Progenitor cell of endocrine pancreas (in vitro differentiated cells): ENCODE data around the gene KLHL10. TPM values are rescaled to one million over a fixed set of nuclear protein-coding genes. Genes with fewer than 3 reads are reported as not detected.

Experiments
- DNase-seq: peaks from one replicate; pipeline ENCODE4 v3.0.0; 2021; ENCODE audit warnings: low spot score; ENCODE audit not compliant: unreplicated experiment
- H3K27ac Mint-ChIP-seq: 2 replicates; pipeline ENCODE4 v1.8.0; 2021; ENCODE audit warnings: mild to moderate bottlenecking, moderate library complexity, mixed read lengths
- H3K27me3 Mint-ChIP-seq: 2 replicates; pipeline ENCODE4 v1.8.0; 2021; ENCODE audit warnings: mixed read lengths
- H3K36me3 Mint-ChIP-seq: 2 replicates; pipeline ENCODE4 v1.8.0; 2022; ENCODE audit warnings: mixed read lengths; ENCODE audit not compliant: insufficient read depth
- H3K4me1 Mint-ChIP-seq: 2 replicates; pipeline ENCODE4 v1.8.0; 2021; ENCODE audit warnings: low read depth, mixed read lengths
- H3K4me3 Mint-ChIP-seq: 2 replicates; pipeline ENCODE4 v1.8.0; 2021; ENCODE audit warnings: low read depth, mild to moderate bottlenecking, moderate library complexity, mixed read lengths
- H3K9me3 Mint-ChIP-seq: 2 replicates; pipeline ENCODE4 v1.8.0; 2021; ENCODE audit warnings: low read depth, mixed read lengths
- total RNA-seq: library from RNA; stranded (reverse); gene quantifications from 2 replicates; pipeline ENCODE4 v1.2.1, GENCODE V29; 2021
- TF ChIP-seq, protein P1 (sequence below): fragments of 200-600 bp; sonication (generic); IDR thresholded peaks from one replicate; pipeline ENCODE4 v1.5.0; 2021; ENCODE audit warnings: antibody characterized with exemption, mild to moderate bottlenecking; ENCODE audit not compliant: unreplicated experiment

Gene KLHL10
- total RNA-seq, 1 donor from 2014 or later = not detected

DNA sequence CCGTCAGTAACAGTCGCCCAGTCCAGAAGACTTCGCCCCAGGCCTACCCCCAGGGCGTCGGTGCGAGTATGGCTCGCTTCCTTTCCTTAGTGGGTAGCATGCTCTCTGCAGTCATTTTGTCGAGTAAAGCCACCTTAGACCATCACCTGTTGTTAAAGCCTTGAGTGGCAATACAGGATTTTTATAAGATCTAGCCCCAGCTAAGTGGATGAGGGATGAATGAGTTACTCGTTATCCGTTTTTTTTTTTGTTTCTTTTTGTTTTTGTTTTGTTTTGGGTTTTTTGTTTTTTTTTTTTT lies 27.9 kb downstream of the KLHL10 start:
- no peak for DNase-seq
- no peaks in the 10 kb centered on the region for H3K9me3 Mint-ChIP-seq
- H3K27ac Mint-ChIP-seq = peak overlapping the region; percentile 88
- no peak overlapping the region for H3K4me3 Mint-ChIP-seq
- TF ChIP-seq, protein P1, sequence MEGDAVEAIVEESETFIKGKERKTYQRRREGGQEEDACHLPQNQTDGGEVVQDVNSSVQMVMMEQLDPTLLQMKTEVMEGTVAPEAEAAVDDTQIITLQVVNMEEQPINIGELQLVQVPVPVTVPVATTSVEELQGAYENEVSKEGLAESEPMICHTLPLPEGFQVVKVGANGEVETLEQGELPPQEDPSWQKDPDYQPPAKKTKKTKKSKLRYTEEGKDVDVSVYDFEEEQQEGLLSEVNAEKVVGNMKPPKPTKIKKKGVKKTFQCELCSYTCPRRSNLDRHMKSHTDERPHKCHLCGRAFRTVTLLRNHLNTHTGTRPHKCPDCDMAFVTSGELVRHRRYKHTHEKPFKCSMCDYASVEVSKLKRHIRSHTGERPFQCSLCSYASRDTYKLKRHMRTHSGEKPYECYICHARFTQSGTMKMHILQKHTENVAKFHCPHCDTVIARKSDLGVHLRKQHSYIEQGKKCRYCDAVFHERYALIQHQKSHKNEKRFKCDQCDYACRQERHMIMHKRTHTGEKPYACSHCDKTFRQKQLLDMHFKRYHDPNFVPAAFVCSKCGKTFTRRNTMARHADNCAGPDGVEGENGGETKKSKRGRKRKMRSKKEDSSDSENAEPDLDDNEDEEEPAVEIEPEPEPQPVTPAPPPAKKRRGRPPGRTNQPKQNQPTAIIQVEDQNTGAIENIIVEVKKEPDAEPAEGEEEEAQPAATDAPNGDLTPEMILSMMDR = no peak
- no peaks in the 10 kb centered on the region for H3K27me3 Mint-ChIP-seq
- peaks cover 20% of the 10 kb centered on the region for H3K36me3 Mint-ChIP-seq
- H3K4me1 Mint-ChIP-seq = peaks cover 6% of the 10 kb centered on the region

DNA sequence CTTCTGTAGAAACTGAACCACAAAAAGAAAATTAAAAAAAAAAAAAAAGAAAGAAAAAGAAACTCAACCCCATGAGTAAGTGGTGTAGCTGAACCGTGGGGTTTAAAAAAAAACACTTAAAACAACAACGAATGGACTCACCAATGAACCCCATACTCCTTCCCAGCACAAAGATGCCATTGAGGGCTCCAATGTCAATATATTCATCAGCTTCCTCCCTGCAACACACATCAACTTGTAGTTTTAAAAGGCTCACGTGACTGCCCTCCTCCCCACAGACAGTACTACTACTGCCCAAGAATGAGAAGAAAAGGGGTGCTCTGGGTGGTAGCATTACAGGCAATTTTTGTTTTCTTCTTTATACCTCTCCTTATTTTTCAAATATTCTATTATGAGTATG lies 30.9 kb downstream of the KLHL10 start:
- Mint-ChIP-seq H3K36me3 (peaks cover 32% of the 10 kb centered on the region), H3K27me3 (no peaks in the 10 kb centered on the region), H3K4me3 (no peak overlapping the region), H3K9me3 (no peaks in the 10 kb centered on the region), H3K27ac (peak overlapping the region; percentile 62), H3K4me1 (peaks cover 2% of the 10 kb centered on the region)
- DNase-seq = no peak
- TF ChIP-seq, protein P1 = no peak

DNA sequence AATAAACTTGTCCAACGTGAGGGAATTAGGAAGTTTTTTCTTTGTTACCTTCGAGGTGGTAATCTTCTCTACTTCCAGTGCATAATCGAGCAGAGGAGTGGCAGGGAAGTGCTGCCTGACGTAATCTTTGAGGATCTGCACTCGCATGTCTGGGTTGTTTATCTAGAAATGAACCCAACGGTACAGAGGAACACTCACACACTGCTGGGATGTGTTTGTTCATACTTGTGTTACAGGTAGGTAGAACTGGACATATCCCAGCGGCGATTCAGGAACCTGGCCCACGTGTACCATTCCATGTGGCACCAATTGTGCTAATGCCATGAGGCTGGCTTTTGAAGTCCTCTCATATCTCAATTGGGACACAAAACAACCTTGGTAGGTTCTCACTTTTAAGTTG lies 31.8 kb downstream of the KLHL10 start:
- Mint-ChIP-seq H3K9me3 (no peaks in the 10 kb centered on the region), H3K36me3 (peaks cover 36% of the 10 kb centered on the region), H3K4me3 (no peak overlapping the region), H3K27me3 (no peaks in the 10 kb centered on the region), H3K4me1 (peaks cover 2% of the 10 kb centered on the region), H3K27ac (no peak overlapping the region)
- DNase-seq = no peak
- TF ChIP-seq, protein P1 = no peak

DNA sequence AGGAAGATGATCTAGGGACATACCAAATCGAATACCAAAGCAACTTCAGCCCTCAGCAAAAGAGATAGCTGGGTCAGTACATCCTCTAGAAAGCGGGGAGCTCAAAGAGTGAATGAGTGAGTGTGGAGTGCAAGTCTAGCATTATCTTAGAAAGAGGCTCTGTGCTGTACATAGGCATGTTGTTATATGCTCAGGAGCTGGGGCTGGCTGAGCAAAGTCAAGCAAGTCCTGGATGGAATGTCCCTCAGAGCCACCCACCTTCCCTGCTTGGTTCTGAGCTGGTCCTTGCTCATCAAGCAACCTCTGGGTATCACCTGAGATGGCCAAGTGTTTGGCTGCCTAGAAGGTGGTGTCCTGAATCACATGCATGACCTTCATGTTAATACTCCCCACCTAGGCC lies 32.5 kb downstream of the KLHL10 start:
- TF ChIP-seq, protein P1 = no peak
- Mint-ChIP-seq H3K4me1 (peaks cover 2% of the 10 kb centered on the region), H3K36me3 (peaks cover 39% of the 10 kb centered on the region), H3K27ac (no peak overlapping the region), H3K4me3 (no peak overlapping the region), H3K9me3 (no peaks in the 10 kb centered on the region), H3K27me3 (no peaks in the 10 kb centered on the region)
- DNase-seq = no peak

DNA sequence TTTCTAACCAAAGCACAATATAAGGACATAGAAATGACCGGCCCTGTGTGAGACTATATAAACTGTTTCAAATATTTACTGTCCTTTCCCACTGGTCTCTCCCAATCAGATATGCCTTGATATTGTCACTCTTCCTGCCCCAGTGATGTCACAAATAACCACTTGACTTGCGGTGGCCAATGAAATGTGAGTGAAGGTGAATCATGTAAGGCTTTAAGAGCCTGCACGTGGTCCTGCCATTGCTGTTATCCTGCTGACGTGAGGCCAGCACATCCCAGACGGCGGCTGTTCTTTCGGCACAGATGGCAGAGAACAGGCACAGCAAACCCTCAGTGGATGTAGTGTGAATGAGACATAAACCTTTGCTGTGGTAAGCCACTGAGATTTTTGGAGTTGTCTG lies 33.0 kb downstream of the KLHL10 start:
- H3K27ac Mint-ChIP-seq = no peak overlapping the region
- H3K9me3 Mint-ChIP-seq = no peaks in the 10 kb centered on the region
- no peaks in the 10 kb centered on the region for H3K27me3 Mint-ChIP-seq
- peaks cover 38% of the 10 kb centered on the region for H3K36me3 Mint-ChIP-seq
- no peak for DNase-seq
- TF ChIP-seq, protein P1 = no peak
- no peak overlapping the region for H3K4me3 Mint-ChIP-seq
- no peaks in the 10 kb centered on the region for H3K4me1 Mint-ChIP-seq

DNA sequence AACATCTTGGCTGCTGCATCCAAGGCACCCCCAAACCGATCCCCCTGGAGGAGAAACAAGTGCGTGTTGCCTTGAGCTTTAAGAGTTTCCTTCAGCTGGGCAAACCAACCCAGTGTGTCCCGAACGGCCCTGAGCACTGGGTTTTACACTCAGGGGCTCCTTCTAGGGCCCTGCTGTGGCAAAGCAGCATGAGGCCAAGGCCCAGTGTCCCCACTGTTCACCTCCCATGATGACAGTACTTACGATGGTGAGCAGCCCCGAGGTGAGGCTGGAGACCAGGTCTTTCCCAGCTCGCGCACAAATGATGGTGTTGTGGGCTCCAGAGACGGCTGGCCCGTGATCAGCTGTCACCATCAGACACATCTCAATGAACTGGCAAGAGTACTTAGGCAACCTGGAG lies 34.2 kb downstream of the KLHL10 start:
- no peaks in the 10 kb centered on the region for H3K4me1 Mint-ChIP-seq
- no peak overlapping the region for H3K4me3 Mint-ChIP-seq
- H3K27ac Mint-ChIP-seq = peak overlapping the region; percentile 33
- TF ChIP-seq, protein P1 = no peak
- no peaks in the 10 kb centered on the region for H3K27me3 Mint-ChIP-seq
- H3K9me3 Mint-ChIP-seq = no peaks in the 10 kb centered on the region
- peaks cover 41% of the 10 kb centered on the region for H3K36me3 Mint-ChIP-seq
- DNase-seq = no peak
